ENCODE data around the gene TMEM39A.
A peak's percentile ranks its signal among the peaks of the same experiment; 100 is the strongest.

DNA sequence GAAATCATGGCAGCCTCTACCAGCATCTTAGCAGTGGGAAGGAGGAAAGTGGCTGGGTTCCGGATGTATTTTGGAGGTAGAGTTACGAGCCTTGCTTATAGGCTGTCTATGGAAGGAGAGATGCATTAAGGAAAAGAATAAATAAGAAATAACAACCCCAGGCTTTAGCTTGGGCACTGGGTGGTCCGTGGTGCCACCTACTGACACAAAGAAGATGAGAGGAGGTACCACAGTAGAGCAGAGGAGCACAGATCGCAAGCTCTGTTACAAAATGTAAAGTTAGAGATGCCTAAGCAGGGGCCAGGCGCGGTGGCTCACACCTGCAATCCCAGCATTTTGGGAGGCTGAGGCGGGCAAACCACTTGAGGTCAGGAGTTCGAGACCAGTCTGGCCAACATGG lies 74.8 kb downstream of the TMEM39A start:
- no peak for TF ChIP-seq EZH2 (IDR thresholded peaks at IDR 0.05; ENCODE audit: low read length, missing control alignments)
- TF ChIP-seq, protein P1, sequence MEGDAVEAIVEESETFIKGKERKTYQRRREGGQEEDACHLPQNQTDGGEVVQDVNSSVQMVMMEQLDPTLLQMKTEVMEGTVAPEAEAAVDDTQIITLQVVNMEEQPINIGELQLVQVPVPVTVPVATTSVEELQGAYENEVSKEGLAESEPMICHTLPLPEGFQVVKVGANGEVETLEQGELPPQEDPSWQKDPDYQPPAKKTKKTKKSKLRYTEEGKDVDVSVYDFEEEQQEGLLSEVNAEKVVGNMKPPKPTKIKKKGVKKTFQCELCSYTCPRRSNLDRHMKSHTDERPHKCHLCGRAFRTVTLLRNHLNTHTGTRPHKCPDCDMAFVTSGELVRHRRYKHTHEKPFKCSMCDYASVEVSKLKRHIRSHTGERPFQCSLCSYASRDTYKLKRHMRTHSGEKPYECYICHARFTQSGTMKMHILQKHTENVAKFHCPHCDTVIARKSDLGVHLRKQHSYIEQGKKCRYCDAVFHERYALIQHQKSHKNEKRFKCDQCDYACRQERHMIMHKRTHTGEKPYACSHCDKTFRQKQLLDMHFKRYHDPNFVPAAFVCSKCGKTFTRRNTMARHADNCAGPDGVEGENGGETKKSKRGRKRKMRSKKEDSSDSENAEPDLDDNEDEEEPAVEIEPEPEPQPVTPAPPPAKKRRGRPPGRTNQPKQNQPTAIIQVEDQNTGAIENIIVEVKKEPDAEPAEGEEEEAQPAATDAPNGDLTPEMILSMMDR (conservative IDR thresholded peaks at IDR 0.05 in 1 of 2, IDR thresholded peaks at IDR 0.05 in 1 of 2; ENCODE audit: low read depth in 1 of 2, low read length in 2 of 2) = peak in 1 of 2 donors; percentile 18
